H7 (cell line): ENCODE results near the gene ZNF341. TPM values are rescaled to one million over a fixed set of nuclear protein-coding genes. Genes with fewer than 3 reads are reported as not detected.
A peak's percentile ranks its signal among the peaks of the same experiment; 100 is the strongest.
"Not testable (repeated sequence)": the region's sequence is repeated elsewhere in the genome, so short reads cannot be mapped to it uniquely, and the experiment has no call there.

Experiments
- DNase-seq: peaks from one replicate; pipeline ENCODE4 v3.0.0; 2012
- H3K27me3 ChIP-seq: 2 replicates; pipeline ENCODE4 v1.6.0; 2011; ENCODE audit warnings: mild to moderate bottlenecking, low read length; ENCODE audit not compliant: control insufficient read depth, insufficient read depth
- H3K36me3 ChIP-seq: replicated peaks from 2 replicates; pipeline ENCODE4 v1.5.1; 2011; ENCODE audit warnings: low read length; ENCODE audit not compliant: control insufficient read depth, insufficient read depth
- H3K4me3 ChIP-seq: 2 replicates; pipeline ENCODE4 v1.5.1; 2011; ENCODE audit warnings: low read depth, mild to moderate bottlenecking, control low read depth, low read length, moderate library complexity; ENCODE audit not compliant: insufficient read depth
- total RNA-seq: library from RNA; depleted of rRNA; stranded (reverse); fragments of >200 nt; shearing (Covaris generic); gene quantifications from 2 replicates; pipeline ENCODE4 v1.2.3, GENCODE V29; 2014

ZNF341 gene
- total RNA-seq, 1 experiment from 2014 or later, result 7.0 TPM

GRCh38 chr20:33730946-33731692, 677 bp upstream of the ZNF341 start:
- peak; percentile 52 for DNase-seq
- Histone ChIP-seq H3K4me3 (peak overlapping the region; percentile 40), H3K27me3 (no peaks in the 10 kb centered on the region), H3K36me3 (no peaks in the 10 kb centered on the region)

GRCh38 chr20:33732166-33732970, 572 bp downstream of the ZNF341 start:
- peak overlapping the region; percentile 76 for H3K4me3 ChIP-seq
- DNase-seq, result peak; percentile 95
- no peaks in the 10 kb centered on the region for H3K36me3 ChIP-seq
- H3K27me3 ChIP-seq, result no peaks in the 10 kb centered on the region

DNA sequence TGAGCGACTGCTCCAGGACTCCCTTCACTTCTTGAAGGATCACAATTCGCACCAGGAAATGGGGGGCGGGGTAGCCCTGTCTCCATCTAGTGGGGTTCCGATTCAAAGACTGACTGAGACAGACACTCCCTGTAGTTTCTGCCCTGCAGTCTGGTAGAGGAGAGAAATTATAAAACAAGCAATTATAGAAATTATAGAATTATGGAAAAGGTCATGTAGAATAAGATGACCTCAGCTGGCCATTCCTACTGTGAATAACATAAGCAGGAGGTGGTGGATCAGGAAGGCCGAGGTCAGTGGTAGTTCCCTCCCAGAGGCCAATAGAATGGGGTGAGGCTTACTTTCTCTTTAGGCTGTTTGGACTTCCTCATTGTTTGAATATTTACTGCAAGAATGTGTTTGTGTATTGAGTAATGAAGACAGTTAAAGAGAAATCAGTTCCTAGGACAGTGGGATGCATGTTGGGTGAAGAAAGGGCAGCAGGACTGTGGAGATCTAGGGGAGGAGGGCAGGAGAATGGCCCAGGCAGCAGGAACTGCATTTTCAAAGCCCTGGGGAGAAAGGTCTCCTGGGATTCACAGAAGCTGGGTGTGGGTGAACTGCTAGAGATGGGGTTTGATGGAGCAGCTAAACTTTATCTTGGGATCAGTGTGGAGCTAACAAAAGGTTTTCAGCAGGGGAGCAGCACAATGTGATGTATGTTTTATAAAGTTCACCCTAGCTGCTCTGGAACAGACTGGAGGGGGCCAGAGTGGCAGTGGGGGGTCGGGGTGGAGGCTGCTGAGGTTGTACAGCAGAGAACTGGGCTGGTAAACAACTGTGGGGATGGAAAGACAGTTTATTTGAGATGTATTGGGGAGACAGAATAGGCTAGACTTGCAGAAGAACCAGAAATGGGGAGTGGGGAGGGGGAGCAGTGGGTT, 2.1 kb downstream of the ZNF341 start:
- DNase-seq, result no peak
- Histone ChIP-seq H3K36me3 (no peaks in the 10 kb centered on the region), H3K27me3 (no peaks in the 10 kb centered on the region), H3K4me3 (no peak overlapping the region)

GRCh38 chr20:33736962-33737361, 5.2 kb downstream of the ZNF341 start:
- Histone ChIP-seq H3K36me3 (no peaks in the 10 kb centered on the region; the same call in 1 of the 2 replicates), H3K4me3 (no peak overlapping the region), H3K27me3 (no peaks in the 10 kb centered on the region)
- DNase-seq, result no peak

- DNase-seq, result no peak
- no peaks in the 10 kb centered on the region; the same call in 1 of the 2 replicates for H3K36me3 ChIP-seq
- no peaks in the 10 kb centered on the region for H3K27me3 ChIP-seq
- no peak overlapping the region for H3K4me3 ChIP-seq
These were observed 7.7 kb downstream of the ZNF341 start for GRCh38 chr20:33739493-33739892.

DNA sequence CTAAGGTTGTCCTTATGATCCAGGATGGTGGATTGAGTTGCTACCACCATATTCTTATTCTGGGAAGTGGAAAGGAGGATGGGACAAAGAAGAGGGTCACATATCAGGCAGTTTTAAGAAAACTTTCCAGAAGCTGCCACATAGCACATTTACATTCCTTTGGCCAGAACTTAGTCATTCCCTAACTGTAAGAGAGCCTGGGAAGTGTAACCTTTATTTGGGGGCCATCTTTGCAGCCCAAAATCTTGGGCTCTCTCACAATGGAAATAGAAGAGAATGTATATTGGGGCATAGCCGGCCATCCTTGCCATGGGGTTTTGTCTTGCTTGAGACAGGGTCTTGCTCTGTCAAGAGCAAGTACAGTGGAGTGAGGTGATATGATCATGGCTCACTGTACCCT, 8.4 kb downstream of the ZNF341 start:
- Histone ChIP-seq H3K27me3 (no peaks in the 10 kb centered on the region), H3K36me3 (no peaks in the 10 kb centered on the region; the same call in 1 of the 2 replicates), H3K4me3 (no peak overlapping the region)
- no peak for DNase-seq

DNA sequence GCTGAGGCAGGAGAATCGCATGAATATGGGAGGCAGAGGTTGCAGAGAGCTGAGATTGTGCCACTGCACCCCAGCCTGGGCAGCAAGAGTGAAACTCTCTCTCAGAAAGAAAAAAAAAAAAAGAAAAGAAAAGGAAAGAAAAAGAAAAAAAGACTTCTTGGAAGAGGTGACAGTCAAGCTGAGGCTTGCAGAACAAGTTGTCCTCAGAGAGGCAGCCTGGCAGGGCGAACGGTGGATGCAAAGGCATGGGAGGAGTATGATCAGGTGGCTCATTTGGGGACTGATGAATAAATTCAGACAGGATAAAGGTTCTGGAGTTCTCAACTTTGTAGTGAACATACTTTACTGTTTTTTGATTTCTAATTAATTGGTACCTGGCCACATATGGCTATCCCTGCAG, 12.4 kb downstream of the ZNF341 start:
- no peak overlapping the region for H3K4me3 ChIP-seq
- no peak for DNase-seq

DNA sequence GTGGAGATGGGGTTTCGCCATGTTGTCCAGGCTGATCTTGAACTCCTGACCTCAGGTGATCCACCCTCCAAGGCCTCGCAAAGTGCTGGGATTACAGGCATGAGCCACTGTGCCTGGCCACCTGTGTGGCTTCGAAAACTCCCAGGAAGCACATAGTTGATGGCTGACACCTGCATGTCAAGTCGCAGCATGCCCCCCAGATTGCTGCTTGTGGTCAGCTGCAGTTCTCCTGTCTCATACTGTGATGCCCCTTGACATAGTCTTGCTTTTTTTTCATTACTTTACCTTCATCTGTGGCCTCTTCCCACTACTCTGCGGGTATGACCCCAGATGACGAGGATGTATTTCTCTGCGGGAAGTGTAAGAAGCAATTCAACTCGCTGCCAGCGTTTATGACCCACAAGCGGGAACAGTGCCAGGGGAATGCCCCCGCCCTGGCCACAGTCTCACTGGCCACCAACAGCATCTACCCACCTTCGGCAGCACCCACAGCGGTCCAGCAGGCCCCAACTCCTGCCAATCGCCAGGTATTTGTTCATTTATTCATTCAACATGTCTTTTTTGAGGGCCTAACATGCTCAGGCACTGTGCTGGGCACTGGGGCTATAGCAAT, 13.1 kb downstream of the ZNF341 start:
- Histone ChIP-seq H3K36me3 (no peaks in the 10 kb centered on the region; the same call in 1 of the 2 replicates), H3K27me3 (no peaks in the 10 kb centered on the region), H3K4me3 (no peak overlapping the region)
- DNase-seq, result no peak

More for the DNA sequence above, 12.4 kb downstream of the ZNF341 start:
- no peaks in the 10 kb centered on the region for H3K27me3 ChIP-seq
- no peaks in the 10 kb centered on the region; the same call in 1 of the 2 replicates for H3K36me3 ChIP-seq

- H3K27me3 ChIP-seq, result no peaks in the 10 kb centered on the region
- H3K36me3 ChIP-seq, result no peaks in the 10 kb centered on the region
- no peak for DNase-seq
- no peak overlapping the region for H3K4me3 ChIP-seq
These were observed 14.7 kb downstream of the ZNF341 start for GRCh38 chr20:33746325-33746998.

- Histone ChIP-seq H3K4me3 (no peak overlapping the region), H3K36me3 (no peaks in the 10 kb centered on the region), H3K27me3 (no peaks in the 10 kb centered on the region)
- DNase-seq, result no peak
These were observed 20.0 kb downstream of the ZNF341 start for GRCh38 chr20:33751775-33752174.

GRCh38 chr20:33753143-33753542, 21.3 kb downstream of the ZNF341 start:
- no peak for DNase-seq
- Histone ChIP-seq H3K4me3 (no peak overlapping the region), H3K36me3 (no peaks in the 10 kb centered on the region), H3K27me3 (no peaks in the 10 kb centered on the region)

DNA sequence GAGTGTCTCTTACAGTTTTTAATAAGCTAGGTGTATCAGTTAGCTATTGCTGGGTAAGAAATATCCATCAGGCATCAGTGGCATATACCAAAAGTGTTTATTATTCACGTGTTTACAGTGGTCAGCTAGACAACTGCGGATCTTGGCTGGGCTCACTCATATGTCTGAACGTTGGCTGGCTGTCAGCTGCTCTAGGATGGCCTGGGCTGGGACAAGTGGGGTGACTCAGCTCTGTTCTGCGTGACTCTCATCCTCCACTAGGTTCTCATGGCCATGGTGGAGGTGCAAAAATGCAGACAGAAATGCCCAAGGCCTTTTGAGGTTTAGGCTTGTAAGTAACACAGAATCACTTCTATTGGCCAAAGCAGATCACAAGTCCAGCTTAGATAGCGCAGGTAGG, 22.0 kb downstream of the ZNF341 start:
- Histone ChIP-seq H3K27me3 (no peaks in the 10 kb centered on the region), H3K36me3 (no peaks in the 10 kb centered on the region; the same call in 1 of the 2 replicates), H3K4me3 (no peak overlapping the region)
- DNase-seq, result no peak

DNA sequence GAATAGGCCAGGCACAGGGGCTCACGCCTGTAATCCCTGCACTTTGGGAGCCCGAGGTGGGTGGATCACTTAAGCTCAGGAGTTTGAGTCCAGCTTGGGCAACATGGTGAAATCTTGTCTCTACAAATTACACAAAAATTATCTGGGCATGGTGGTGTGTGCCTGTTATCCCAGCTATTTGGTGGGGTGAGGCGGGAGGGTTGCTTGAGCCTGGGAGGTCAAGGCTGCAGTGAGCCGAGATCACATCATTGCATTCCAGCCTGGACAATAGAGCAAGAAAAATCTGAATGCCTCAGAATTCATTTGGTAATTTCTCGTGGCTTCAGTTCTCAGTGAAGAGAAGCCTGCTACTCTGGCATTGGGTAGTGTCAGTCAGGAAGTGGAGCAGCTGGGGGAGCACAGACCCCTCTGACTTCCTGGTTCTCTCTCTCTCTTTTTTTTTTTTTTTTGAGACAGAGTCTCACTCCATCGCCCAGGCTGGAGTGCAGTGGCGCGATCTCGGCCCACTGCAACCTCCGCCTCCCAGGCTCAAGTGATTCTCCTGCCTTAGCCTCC, 24.2 kb downstream of the ZNF341 start:
- H3K4me3 ChIP-seq, DNase-seq, H3K36me3 ChIP-seq, H3K27me3 ChIP-seq: not testable (repeated sequence)
